ENCODE results near the gene GSTM5.
"Not testable (repeated sequence)": the region's sequence is repeated elsewhere in the genome, so short reads cannot be mapped to it uniquely, and the experiment has no call there.

DNA sequence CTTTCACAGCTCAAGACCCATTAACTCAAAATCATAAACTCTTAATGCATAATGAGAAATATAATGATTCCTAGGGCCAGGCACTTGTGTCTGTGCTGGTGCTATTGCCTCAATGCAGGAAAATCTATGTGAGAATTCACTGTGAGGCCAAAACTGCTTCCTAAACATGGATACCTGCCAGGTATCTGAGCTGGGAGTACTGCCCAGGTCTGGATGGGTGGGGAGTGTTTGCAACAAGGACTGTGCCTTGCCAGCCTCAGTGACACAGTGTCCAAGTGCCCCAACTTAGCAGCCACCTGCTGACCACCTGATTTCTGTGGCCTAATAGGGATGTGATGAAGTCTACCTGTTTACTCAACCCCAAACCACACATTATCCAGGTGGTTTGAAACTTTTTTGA lies 2.2 kb upstream of the GSTM5 start:
- TF ChIP-seq, protein P1, sequence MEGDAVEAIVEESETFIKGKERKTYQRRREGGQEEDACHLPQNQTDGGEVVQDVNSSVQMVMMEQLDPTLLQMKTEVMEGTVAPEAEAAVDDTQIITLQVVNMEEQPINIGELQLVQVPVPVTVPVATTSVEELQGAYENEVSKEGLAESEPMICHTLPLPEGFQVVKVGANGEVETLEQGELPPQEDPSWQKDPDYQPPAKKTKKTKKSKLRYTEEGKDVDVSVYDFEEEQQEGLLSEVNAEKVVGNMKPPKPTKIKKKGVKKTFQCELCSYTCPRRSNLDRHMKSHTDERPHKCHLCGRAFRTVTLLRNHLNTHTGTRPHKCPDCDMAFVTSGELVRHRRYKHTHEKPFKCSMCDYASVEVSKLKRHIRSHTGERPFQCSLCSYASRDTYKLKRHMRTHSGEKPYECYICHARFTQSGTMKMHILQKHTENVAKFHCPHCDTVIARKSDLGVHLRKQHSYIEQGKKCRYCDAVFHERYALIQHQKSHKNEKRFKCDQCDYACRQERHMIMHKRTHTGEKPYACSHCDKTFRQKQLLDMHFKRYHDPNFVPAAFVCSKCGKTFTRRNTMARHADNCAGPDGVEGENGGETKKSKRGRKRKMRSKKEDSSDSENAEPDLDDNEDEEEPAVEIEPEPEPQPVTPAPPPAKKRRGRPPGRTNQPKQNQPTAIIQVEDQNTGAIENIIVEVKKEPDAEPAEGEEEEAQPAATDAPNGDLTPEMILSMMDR (conservative IDR thresholded peaks at IDR 0.05), result not testable (repeated sequence)
- not testable (repeated sequence) for TF ChIP-seq ZFX (IDR thresholded peaks at IDR 0.05)

Data from C4-2B (cell line).